Stimulated activated CD4-positive, alpha-beta T cell treated with anti-CD3 and anti-CD28 coated beads, Interleukin-15, amount 100 ng/mL, for 24 hours (primary cell): ENCODE data around the gene RBM10.

Experiments
- DNase-seq: peaks from one replicate; pipeline ENCODE4 v3.0.0-alpha.2; 2020

The RBM10 gene

GRCh38 chrX:47200385-47201150, 55.5 kb downstream of the RBM10 start:
- DNase-seq: no peak

- DNase-seq: no peak
These were observed 56.4 kb downstream of the RBM10 start for GRCh38 chrX:47201345-47201944.

- DNase-seq: no peak
These were observed 57.3 kb downstream of the RBM10 start for GRCh38 chrX:47202316-47202715.

- no peak for DNase-seq
These were observed 57.9 kb downstream of the RBM10 start for GRCh38 chrX:47202877-47203276.

GRCh38 chrX:47204970-47205369, 59.9 kb downstream of the RBM10 start:
- DNase-seq: no peak

GRCh38 chrX:47206316-47206715, 61.3 kb downstream of the RBM10 start:
- DNase-seq: no peak

- DNase-seq: no peak
These were observed 63.1 kb downstream of the RBM10 start for GRCh38 chrX:47208108-47208507.

GRCh38 chrX:47209508-47210238, 64.7 kb downstream of the RBM10 start:
- DNase-seq: no peak

- DNase-seq: no peak
These were observed 65.8 kb downstream of the RBM10 start for GRCh38 chrX:47210661-47211425.

- no peak for DNase-seq
These were observed 67.6 kb downstream of the RBM10 start for GRCh38 chrX:47212381-47213293.

GRCh38 chrX:47214435-47215077, 69.5 kb downstream of the RBM10 start:
- DNase-seq: no peak

- no peak for DNase-seq
These were observed 70.4 kb downstream of the RBM10 start for GRCh38 chrX:47215291-47215900.

- DNase-seq: no peak
These were observed 71.4 kb downstream of the RBM10 start for GRCh38 chrX:47216393-47216925.

GRCh38 chrX:47217121-47217851, 72.3 kb downstream of the RBM10 start:
- DNase-seq: peak; percentile 22

GRCh38 chrX:47217852-47218279, 72.8 kb downstream of the RBM10 start:
- peak; percentile 95 for DNase-seq

GRCh38 chrX:47218280-47218919, 73.4 kb downstream of the RBM10 start, which contains the start of gene CDK16:
CDK16 (plus strand) TSS chrX:47218681; CDS start chrX:47223558, 4,877 bp downstream.
- DNase-seq: peak; percentile 67

GRCh38 chrX:47218920-47219815, 74.1 kb downstream of the RBM10 start:
- DNase-seq: peak; percentile 62

- DNase-seq: no peak
These were observed 76.7 kb downstream of the RBM10 start for GRCh38 chrX:47221756-47222155.
